HepG2 (cell line): ENCODE data around the gene UBTF. TPM values are rescaled to one million over a fixed set of nuclear protein-coding genes. Genes with fewer than 3 reads are reported as not detected.

Experiments
- DZIP1 ChIP-seq: sonication (generic); formaldehyde crosslinking; IDR thresholded peaks from 2 replicates; pipeline ENCODE4 v1.5.0; 2020; ENCODE audit warnings: mild to moderate bottlenecking, missing genetic modification reagents
- GLMP ChIP-seq: sonication (generic); formaldehyde crosslinking; IDR thresholded peaks from 2 replicates; pipeline ENCODE4 v1.9.0; 2021; ENCODE audit warnings: missing genetic modification reagents, mild to moderate bottlenecking, borderline replicate concordance
- JUND ChIP-seq: sonication (generic); formaldehyde crosslinking; IDR thresholded peaks from 2 replicates; pipeline ENCODE4 v1.8.0; 2022; ENCODE audit warnings: mild to moderate bottlenecking, missing genetic modification reagents
- MEF2D ChIP-seq: sonication (generic); formaldehyde crosslinking; IDR thresholded peaks from 2 replicates; pipeline ENCODE4 v1.5.1; 2020; ENCODE audit warnings: mild to moderate bottlenecking, missing genetic modification reagents
- NCOR1 ChIP-seq: fragments of 200-600 bp; sonication (generic); IDR thresholded peaks from 2 replicates; pipeline ENCODE4 v1.7.0; 2017; ENCODE audit warnings: antibody characterized with exemption, low read length, borderline replicate concordance
- RERE ChIP-seq: IDR thresholded peaks from 2 replicates; pipeline ENCODE4 v1.6.1; 2016; ENCODE audit warnings: low read depth, missing genetic modification reagents, missing compliant biosample characterization
- SNAI1 ChIP-seq: sonication (generic); formaldehyde crosslinking; IDR thresholded peaks from 2 replicates; pipeline ENCODE4 v1.5.0; 2020; ENCODE audit warnings: mild to moderate bottlenecking, missing genetic modification reagents, borderline replicate concordance
- TCF12 ChIP-seq, 2 experiments: fragments of 450-650 bp in 1 of 2; sonication (generic) in 1 of 2; formaldehyde crosslinking in 1 of 2; IDR thresholded peaks; 2 replicates each; pipeline versions ENCODE4 v1.6.1 to v1.8.0; 2017 to 2022; ENCODE audit warnings: antibody characterized with exemption in 1 of 2, mild to moderate bottlenecking in 1 of 2, missing genetic modification reagents in 1 of 2, moderate library complexity in 1 of 2
- ZFP41 ChIP-seq: sonication (generic); formaldehyde crosslinking; IDR thresholded peaks from 2 replicates; pipeline ENCODE4 v1.4.0; 2020; ENCODE audit warnings: mild to moderate bottlenecking, missing genetic modification reagents, borderline replicate concordance
- ZNF121 ChIP-seq: sonication (generic); formaldehyde crosslinking; IDR thresholded peaks from 2 replicates; pipeline ENCODE4 v1.5.0; 2020; ENCODE audit warnings: mild to moderate bottlenecking, missing genetic modification reagents
- ZNF230 ChIP-seq: sonication (generic); formaldehyde crosslinking; IDR thresholded peaks from 2 replicates; pipeline ENCODE4 v1.4.0; 2020; ENCODE audit warnings: mild to moderate bottlenecking, missing genetic modification reagents
- ZNF430 ChIP-seq: sonication (generic); formaldehyde crosslinking; IDR thresholded peaks from 2 replicates; pipeline ENCODE4 v1.9.0; 2021; ENCODE audit warnings: mild to moderate bottlenecking, missing genetic modification reagents
- ZNF468 ChIP-seq: sonication (generic); formaldehyde crosslinking; IDR thresholded peaks from 2 replicates; pipeline ENCODE4 v1.8.0; 2022; ENCODE audit warnings: mild to moderate bottlenecking, moderate library complexity, missing genetic modification reagents
- ZNF552 ChIP-seq: sonication (generic); formaldehyde crosslinking; IDR thresholded peaks from 2 replicates; pipeline ENCODE4 v1.9.0; 2022; ENCODE audit warnings: missing genetic modification reagents, mild to moderate bottlenecking, borderline replicate concordance
- ZNF7 ChIP-seq: IDR thresholded peaks from 2 replicates; pipeline ENCODE4 v1.6.1; 2016; ENCODE audit warnings: missing biosample characterization, missing genetic modification reagents
- ZNF746 ChIP-seq: sonication (generic); formaldehyde crosslinking; IDR thresholded peaks from 2 replicates; pipeline ENCODE4 v1.8.0; 2022; ENCODE audit warnings: mild to moderate bottlenecking, missing genetic modification reagents
- ZNF891 ChIP-seq: sonication (generic); formaldehyde crosslinking; IDR thresholded peaks from 2 replicates; pipeline ENCODE4 v1.5.0; 2020; ENCODE audit warnings: mild to moderate bottlenecking, missing genetic modification reagents
- ZSCAN22 ChIP-seq: sonication (generic); formaldehyde crosslinking; IDR thresholded peaks from 2 replicates; pipeline ENCODE4 v1.4.0; 2020; ENCODE audit warnings: mild to moderate bottlenecking, missing genetic modification reagents
- polyA plus RNA-seq, 8 experiments: library from polyadenylated mRNA; depleted of rRNA in 3 of 8; stranded (reverse) in 7 of 8; unstranded in 1 of 8; fragments of >200 nt; fragmentation: Illumina TruSeq in 4 of 8; extraction: Trizol in 4 of 8; gene quantifications; 2 replicates each; pipeline versions ENCODE4 v1.2.1 to v1.2.3, GENCODE V29; 2011 to 2016; ENCODE audit warnings: low read depth in 4 of 8, missing spikeins in 1 of 8, mixed read lengths in 1 of 8; ENCODE audit not compliant: insufficient read depth in 1 of 8
- total RNA-seq, 5 experiments: library from RNA; depleted of rRNA; stranded (reverse); fragments of >200 nt; fragmentation: Illumina TruSeq; extraction: Trizol; gene quantifications; 2 replicates each; pipeline ENCODE4 v1.2.3, GENCODE V29; 2016; ENCODE audit warnings: low read depth in 1 of 5
- TF ChIP-seq, protein P1 (sequence below): sonication (generic); formaldehyde crosslinking; IDR thresholded peaks from 2 replicates; pipeline ENCODE4 v1.5.1; 2020; ENCODE audit warnings: missing genetic modification reagents, mild to moderate bottlenecking, borderline replicate concordance

Gene UBTF
- total and polyA plus RNA-seq, 2 of the 13 experiments (the other 11 are each of a cell fraction or from before 2014, with no cell fraction given), result 15.2 to 60.9 TPM

GRCh38 chr17:44199553-44200477 is 19.7 kb downstream of the UBTF start, which contains the start of gene ATXN7L3 (continued):
- TF ChIP-seq RERE, result no peak
- TF ChIP-seq ZNF746 (CRISPR knock-in tag), result no peak
- no peak for TF ChIP-seq JUND (CRISPR knock-in tag)
- TF ChIP-seq TCF12 (IDR thresholded peaks at IDR 0.05), result no peak
- TF ChIP-seq TCF12 (CRISPR knock-in tag; IDR thresholded peaks at IDR 0.05), result no peak; the same call in 1 of the 2 replicates
- TF ChIP-seq ZNF891, result no peak
- no peak for TF ChIP-seq ZNF121 (CRISPR knock-in tag)
- TF ChIP-seq MEF2D (CRISPR knock-in tag), result no peak
- TF ChIP-seq GLMP, result no peak
- TF ChIP-seq, protein P1, sequence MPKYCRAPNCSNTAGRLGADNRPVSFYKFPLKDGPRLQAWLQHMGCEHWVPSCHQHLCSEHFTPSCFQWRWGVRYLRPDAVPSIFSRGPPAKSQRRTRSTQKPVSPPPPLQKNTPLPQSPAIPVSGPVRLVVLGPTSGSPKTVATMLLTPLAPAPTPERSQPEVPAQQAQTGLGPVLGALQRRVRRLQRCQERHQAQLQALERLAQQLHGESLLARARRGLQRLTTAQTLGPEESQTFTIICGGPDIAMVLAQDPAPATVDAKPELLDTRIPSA (CRISPR knock-in tag), result no peak
- no peak for TF ChIP-seq ZNF230
- TF ChIP-seq ZNF430 (CRISPR knock-in tag), result no peak
- no peak for TF ChIP-seq ZNF7 (CRISPR knock-in tag)
- no peak for TF ChIP-seq ZNF468 (CRISPR knock-in tag)
- no peak for TF ChIP-seq ZSCAN22 (CRISPR knock-in tag)
- no peak for TF ChIP-seq ZFP41 (CRISPR knock-in tag)
- TF ChIP-seq DZIP1 (CRISPR knock-in tag), result no peak
- no peak for TF ChIP-seq SNAI1 (CRISPR knock-in tag)
- no peak for TF ChIP-seq NCOR1
- no peak for TF ChIP-seq ZNF552
